GM19452 (cell line): ENCODE measurements around the gene GPC2.
"Not testable (repeated sequence)": the region's sequence is repeated elsewhere in the genome, so short reads cannot be mapped to it uniquely, and the experiment has no call there.

Experiments used
- ATAC-seq: cut with Tn5 transposase; IDR thresholded peaks from one replicate; pipeline ENCODE4 v1.9.1; 2021; ENCODE audit not compliant: unreplicated experiment

GPC2 gene

GRCh38 chr7:100177045-100178001 is at the start of gene GPC2, which contains the start of gene STAG3:
TSS of gene GPC2 (minus strand) at chr7:100177381. CDS start at chr7:100177199, 182 bp downstream.
TSS of gene STAG3 (plus strand) at chr7:100177918. CDS start at chr7:100180557, 2,639 bp downstream.
- peak; percentile 83 for ATAC-seq

- ATAC-seq = not testable (repeated sequence)
These were observed 47.7 kb upstream of the GPC2 start for GRCh38 chr7:100224891-100225290.

GRCh38 chr7:100223376-100223927 is 46.3 kb upstream of the GPC2 start:
- not testable (repeated sequence) for ATAC-seq

GRCh38 chr7:100222445-100223132 is 45.4 kb upstream of the GPC2 start:
- ATAC-seq = no peak

GRCh38 chr7:100221767-100222444 is 44.7 kb upstream of the GPC2 start:
- ATAC-seq = no peak

- ATAC-seq = peak; percentile 56
These were observed 44.1 kb upstream of the GPC2 start for GRCh38 chr7:100221231-100221718.

GRCh38 chr7:100220586-100221230 is 43.5 kb upstream of the GPC2 start:
- ATAC-seq = peak; percentile 2

- not testable (repeated sequence) for ATAC-seq
These were observed 42.8 kb upstream of the GPC2 start, which contains the start of gene PVRIG for GRCh38 chr7:100219801-100220585. TSS of gene PVRIG (plus strand) at chr7:100219949. CDS start at chr7:100219971, 22 bp downstream.

- no peak for ATAC-seq
These were observed 42.1 kb upstream of the GPC2 start for GRCh38 chr7:100219271-100219737.

- peak; percentile 14 for ATAC-seq
These were observed 40.8 kb upstream of the GPC2 start for GRCh38 chr7:100217934-100218333.

GRCh38 chr7:100215895-100216294 is 38.7 kb upstream of the GPC2 start:
- no peak for ATAC-seq

GRCh38 chr7:100214356-100214755 is 37.2 kb upstream of the GPC2 start:
- not testable (repeated sequence) for ATAC-seq

- no peak for ATAC-seq
These were observed 36.5 kb upstream of the GPC2 start for GRCh38 chr7:100213672-100214071.

GRCh38 chr7:100212631-100213286 is 35.6 kb upstream of the GPC2 start:
- ATAC-seq = no peak

- peak; percentile 43 for ATAC-seq
These were observed 34.2 kb upstream of the GPC2 start for GRCh38 chr7:100211342-100211780.

GRCh38 chr7:100210805-100211204 is 33.6 kb upstream of the GPC2 start:
- no peak for ATAC-seq

GRCh38 chr7:100209493-100209892 is 32.3 kb upstream of the GPC2 start:
- no peak for ATAC-seq

GRCh38 chr7:100208911-100209408 is 31.8 kb upstream of the GPC2 start:
- peak; percentile 74 for ATAC-seq
